AG08395 (cell line): ENCODE results near the gene FAM120AOS.

ENCODE experiments used
- DNase-seq: peaks from one replicate; pipeline ENCODE4 v3.0.0; 2012; ENCODE audit warnings: mixed read lengths, low spot score

FAM120AOS gene

DNA sequence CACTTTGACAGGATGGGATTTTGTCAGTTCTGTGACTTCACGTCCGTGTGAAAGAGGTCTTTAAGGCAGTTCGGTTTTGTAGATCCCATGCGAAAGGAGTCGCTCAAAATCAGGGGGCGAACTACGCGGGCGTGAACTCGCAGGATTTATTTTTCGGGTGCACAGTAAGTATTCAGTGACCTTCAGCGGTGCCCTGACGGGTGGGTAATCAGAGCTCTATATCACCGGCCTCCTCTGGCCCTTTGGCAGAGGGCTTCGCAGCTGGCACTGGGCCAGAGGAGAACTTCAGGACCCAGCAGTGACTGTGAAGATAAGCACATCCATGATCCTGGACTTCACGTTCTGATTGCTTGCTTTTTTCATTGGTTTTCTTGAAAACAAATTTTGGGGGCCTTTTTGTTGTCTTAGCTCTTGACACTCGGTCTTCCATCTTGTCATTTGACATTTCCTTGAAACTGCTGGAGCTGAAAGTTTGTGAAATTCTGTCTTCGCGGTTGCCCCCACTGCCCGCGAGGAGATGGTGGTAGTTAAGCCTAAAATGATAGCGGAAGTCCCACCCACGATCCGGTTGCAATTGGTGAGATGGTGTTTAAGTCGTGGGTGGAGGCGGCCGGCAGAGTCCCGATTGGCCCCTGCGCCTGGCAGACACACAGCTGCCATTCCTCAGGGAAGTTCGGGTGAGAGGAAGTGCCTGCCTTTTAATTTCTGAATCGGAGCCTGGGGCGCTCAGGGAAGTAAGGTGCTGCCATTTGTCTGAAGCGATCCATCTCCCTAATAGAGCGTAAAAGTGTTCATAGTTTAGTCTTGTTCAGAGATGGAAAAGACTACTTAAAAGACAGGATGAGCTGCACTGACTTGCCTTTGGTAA, at the start of gene FAM120AOS:
FAM120AOS (minus strand) TSS at position 535 of the 868 bp plus-strand sequence. CDS start 872 bp downstream, outside the sequence.
- DNase-seq, result peak; percentile 94

DNA sequence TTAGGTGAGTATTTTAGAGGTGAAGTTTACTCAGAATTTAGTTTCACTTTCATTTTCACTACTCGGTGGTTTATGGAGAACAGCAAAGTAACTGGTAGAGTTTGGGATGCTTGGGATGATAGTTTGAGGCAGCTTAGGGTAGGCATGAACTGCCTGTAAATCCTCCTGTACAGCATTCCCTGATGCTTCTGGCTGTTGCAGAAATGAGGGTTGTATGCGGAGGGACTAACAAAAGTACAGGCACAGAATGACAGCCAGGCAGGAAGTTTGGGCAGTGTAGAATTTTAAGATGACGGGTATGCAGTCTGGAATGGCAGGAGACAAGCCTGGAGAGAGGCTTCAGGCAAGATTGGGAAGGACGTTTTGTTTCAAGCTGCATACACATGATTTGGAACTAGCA, 48.0 kb upstream of the FAM120AOS start:
- peak; percentile 67 for DNase-seq

DNA sequence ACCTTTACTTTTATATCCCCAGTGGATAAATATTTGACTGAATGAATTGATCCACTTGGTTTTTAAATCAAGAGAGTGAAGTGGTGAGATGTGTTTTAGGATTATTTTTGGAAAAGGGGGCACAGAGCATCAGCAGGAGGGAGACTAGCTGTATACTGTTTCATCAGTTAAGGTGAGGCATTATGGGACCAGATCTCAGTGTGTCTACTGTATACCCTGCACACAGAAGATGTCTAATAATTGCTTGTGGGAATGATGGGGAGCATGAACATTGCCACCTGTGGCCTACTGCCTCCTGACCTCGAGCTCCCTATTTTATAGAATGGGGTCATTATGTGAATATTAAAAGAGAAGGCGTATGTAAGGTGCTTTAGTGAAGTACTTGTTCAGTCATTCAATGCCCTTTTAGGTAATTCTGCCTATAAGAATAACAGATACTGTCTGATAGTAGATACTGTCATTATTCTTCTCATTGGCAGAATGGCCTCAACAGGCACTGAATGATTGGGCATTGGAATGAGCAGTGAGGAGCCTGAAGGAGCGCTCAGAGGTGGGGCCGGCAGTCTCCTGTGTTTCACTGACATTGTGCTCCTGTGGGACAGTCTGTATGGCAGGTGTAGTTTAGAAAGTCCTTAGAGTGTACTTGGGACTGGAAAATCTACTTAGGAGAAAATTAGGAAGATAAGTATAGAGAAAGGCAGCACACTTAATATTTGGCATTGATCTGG, 47.4 kb upstream of the FAM120AOS start:
- no peak for DNase-seq

DNA sequence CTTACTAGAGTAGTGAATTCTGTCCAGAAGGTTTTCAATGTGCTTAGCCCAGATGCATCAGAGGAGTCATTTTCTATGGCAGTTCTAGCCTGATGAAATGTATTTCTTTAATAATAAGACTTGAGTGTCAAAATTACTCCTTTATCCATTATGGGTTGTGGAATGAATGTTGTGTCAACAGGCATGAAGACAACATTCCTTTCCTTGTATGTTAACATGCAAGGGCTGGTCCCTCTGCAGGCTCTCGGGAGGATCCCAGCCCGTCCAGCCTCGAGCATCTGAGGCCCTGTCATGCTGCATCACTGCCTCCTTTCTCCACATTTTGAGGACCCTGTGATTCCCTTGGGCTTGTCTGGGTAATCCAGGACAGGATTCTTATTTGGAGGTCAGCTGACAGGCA, 42.9 kb upstream of the FAM120AOS start:
- DNase-seq, result no peak

DNA sequence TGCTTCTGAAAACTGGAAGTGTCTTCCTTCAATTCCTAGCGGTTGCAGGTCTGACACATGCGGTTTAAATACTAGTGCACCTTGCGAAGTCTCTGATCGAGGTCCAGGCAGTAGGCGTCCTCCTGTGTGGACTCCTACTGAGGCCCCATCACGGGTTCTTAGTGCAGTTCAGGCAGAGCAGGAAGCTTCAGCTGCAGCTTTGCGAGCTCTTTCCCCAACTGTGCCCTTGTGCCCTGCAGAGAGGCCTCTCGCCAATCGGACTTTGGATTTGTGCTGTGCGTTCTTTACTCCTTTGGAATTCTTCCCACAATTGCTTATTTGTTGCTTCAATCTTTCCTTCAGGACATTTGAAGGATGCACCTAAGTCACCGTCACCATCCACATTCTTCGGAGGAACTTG, 40.6 kb upstream of the FAM120AOS start:
- no peak for DNase-seq

DNA sequence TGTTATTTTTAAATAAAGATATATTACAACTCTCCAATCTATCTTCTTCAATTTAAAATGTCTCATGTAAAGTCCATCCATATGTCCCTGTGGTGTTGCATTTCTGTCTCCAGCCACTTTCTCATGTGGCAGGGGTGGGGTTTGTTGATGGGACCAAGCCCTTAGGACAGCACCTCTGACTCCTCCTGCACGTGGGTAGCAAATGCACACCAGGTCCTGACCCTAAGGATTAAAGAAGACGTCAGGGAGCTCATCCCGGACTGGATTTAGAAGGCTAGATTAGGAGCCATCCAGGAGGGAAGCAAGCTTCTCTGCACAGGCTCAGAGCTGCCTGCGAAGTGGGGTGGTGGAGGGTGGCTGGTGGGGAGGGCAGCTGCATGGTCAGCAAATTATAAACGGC, 38.9 kb upstream of the FAM120AOS start:
- no peak for DNase-seq

DNA sequence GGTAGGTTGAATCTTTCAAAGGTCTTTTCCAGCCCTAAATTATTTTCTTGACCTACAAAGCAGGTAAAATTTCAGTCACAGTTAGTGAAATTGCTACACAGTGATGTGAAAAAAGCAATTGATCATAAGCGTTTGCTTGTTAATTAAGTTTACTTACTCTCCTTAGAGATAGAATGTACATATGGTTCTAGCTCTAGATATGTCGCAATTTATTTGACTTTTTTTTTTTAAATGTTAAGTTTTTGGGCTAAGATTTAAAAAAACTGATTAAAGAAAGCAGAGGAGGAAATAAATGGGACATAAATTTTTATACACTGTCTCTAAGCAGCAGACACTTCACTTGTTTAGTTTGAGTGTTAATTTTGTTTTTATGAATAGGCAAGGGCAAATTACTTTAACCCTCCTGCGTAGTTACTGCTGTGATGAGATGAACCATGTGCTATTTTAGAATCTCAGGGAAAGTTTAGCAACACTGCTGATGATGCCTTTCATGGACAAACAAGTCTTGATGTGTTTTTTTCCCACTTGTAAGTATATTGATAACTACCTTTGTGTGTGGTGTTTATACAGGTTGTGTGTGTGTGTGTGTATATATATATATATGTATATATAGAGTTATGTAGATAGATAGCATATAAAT, 38.3 kb upstream of the FAM120AOS start:
- no peak for DNase-seq

DNA sequence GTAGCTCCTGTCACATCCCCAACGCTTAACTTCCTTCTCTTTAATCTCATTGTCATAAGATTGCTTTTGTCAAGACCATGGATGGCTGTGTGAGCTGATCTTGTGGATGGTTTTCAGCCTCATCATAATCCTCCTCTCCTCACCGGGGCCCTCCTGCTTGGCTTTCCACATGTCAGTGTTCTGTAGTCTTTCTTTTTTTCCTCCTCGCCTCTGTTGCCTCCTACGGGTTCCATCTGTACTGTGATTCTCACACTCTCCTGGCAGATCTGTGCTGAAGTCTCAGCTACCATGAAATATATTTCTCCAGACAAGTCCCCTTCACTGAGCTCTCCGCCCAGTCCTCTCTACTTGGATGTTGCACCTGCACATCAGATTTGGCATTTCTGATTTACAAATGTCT, 34.9 kb upstream of the FAM120AOS start:
- no peak for DNase-seq

DNA sequence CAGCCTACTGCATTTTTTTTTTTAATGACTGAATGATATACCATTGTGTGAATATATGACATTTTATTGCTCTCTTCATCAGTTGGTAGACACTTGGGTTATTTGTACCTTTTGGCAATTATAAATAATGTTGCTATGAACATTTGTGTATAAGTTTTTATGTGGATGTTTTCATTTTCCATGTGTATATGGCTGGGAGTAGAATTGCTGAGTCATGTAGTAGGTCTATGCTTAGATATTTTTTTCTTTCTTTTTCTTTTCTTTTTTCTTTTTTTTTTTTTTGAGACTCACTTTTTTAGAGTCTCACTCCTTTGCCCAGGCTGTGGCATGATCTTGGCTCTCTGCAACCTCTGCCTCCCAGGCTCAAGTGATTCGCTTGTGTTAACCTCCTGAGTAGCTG, 32.9 kb upstream of the FAM120AOS start:
- DNase-seq, result no peak

DNA sequence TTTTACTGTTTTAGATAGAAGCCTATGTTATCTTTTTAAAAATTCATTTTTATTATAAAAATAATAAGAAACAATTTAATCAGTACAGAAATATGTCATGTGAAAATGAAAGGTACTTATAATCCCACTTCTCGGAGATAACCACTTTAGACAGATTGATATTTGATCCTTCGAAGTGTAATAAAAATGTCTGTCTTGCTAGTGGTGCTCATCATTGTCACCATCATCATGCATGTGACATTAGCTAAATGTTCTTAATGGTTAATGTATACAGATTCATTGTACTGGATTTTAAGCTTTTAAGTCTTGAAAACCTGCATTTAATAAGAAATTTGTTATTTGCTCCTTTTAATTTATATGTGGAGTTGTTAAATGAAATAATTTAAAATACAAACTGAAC, 30.1 kb upstream of the FAM120AOS start:
- no peak for DNase-seq

DNA sequence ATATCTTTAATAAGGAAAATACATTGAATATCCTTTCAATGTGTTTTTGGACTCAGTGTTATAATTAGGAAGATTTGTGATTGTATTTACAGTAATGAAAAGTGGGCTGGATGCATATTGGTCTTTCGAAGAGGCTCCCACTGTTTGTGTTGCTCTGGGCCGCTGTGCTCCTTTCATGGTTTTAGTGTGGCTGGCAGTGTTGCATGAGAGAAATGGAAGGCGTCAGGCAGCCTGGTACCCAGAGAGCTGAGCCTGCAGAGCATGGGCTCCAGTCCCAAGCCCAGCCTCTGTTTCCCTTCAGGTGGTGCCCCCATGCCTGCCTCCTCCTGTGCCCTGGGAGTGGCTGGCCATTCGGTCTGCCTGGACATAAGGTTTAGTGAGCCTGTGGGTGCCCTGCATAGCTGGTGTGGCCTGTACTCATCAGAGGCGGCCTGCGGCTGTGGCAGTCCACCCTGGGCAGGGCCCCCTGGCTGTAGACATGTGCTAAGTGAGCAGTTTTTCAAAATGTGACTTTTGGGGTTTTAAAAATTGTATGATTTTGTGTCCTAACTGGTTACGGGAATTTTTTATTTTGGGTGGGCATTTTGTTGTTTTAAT, 27.4 kb upstream of the FAM120AOS start:
- DNase-seq, result no peak

DNA sequence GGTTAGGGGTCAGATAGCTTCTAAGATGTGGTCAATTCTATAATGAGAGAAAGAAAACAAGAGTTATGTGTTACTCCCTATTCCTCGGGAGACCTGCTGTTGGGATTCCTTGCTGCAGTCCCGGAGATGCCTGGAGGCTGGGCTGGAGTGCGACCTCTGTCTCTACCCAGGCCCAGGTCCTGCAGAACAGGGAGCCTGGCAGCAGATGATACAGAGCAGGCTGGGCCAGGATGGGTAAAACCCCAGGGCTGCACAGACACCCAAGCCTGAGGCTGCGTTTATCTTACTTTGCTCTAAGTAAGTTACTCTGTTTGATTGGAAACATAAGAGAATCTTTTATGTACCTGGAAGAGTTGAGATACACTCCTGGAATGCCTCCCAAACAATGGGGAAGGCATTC, 26.9 kb upstream of the FAM120AOS start:
- DNase-seq, result no peak

DNA sequence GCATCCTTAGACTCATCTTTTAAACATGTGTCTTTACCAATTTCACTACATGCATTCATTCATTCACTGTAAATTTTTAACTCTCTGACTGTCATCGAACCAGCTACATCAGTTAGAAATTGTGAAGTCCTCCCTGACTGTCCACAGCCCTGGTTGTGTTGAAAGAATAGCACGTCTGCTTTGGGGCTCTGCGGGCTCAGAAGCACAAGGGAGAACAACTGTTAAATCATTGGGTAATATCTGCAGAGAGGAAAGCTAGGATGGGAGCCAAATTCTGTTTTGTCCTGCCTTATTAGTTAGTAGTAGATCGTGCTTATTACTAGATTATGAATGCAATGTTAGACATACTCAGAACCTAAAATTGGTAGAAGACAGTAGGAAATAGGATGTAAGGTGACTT, 26.3 kb upstream of the FAM120AOS start:
- peak; percentile 39 for DNase-seq

DNA sequence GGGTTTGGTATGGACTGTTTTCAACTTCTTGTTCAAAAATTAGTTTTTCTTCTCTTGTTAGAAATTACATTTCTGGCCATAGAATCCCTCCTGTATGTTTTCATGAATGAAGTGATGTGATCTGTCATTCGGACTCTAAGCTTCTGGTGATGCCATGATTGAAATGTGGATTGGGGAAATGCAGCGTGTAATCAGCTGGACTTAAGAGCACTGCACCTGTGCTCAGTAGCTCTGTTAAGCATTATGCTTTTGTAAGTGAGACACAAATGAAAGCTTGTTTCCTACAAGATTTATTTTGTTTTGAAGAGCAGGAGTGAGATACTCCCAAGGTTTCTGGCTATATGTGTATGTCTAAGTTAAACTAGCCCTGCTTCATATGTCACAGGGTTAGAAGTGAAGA, 24.0 kb upstream of the FAM120AOS start:
- DNase-seq, result no peak

DNA sequence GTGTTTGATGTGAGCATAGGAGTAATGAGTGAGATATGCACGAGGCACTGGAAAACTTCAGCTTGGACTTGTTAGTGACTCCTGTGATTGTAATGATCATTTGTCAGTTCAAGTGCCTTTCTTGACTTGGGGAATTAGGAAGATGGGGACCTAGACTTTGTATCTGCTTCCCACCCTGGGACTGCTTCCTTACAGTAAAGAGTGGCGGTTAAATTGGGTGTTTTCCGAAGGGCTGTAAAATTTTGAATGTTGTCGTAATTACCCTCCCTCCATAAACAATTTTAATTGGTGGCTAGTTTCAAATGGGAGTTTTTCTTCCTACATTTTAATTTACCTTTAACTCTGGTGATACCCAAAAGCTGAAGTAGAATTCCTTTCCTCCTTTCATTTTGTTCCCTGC, 23.5 kb upstream of the FAM120AOS start:
- DNase-seq, result no peak

DNA sequence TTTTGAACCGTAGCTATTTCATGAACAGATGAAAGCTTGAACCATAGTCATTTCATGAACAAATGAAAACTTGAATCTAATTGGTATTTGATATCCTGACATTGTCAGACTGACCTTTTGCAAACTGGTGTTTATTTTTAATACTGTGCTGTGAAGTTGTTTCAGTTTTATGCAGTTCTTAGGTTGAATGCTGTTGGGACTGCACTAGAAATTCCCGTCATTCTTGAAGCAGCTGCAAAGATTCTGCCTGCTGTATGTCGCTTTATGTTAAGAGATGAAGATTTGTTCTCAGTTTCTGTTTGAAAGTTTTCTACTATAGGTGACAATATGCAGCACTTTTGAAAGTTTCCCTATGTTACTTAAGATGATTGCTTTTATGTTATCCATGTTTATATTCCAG, 22.5 kb upstream of the FAM120AOS start:
- DNase-seq, result no peak

DNA sequence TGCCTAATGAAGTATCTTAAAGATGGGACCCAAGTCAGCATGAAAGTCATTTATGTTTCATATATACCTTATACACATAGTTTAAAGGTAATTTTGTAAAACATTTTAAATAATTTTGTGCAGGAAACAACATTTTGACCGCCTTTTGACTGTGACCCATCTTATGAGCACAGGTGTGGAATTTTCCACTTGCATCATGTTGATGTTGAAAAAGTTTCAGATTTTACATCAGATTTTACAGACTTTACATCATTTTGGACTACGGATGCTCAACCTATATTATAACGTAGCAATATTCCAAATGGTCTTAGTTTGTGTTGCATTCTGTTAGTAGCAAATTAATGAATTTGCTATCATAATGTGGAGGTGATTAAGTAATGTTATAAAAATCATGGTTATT, 21.7 kb upstream of the FAM120AOS start:
- no peak for DNase-seq

DNA sequence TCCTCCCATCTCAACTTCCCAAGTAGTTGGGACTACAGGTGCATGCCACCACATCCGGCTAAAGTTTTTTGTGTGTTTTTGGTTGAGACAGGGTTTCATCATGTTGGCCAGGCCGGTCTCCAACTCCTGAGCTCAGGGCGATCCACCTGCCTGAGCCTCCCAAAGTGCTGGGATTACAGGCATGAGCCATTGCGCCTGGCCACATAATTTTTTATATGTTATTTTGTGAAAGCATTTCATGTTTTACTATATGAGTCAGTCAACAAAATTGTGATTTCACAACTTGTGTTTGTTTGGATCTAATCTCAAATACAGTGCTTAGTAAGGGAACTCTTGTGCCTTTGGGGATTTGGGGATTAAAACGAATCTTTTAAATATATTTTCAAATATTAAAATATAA, 20.0 kb upstream of the FAM120AOS start:
- DNase-seq, result peak; percentile 38

DNA sequence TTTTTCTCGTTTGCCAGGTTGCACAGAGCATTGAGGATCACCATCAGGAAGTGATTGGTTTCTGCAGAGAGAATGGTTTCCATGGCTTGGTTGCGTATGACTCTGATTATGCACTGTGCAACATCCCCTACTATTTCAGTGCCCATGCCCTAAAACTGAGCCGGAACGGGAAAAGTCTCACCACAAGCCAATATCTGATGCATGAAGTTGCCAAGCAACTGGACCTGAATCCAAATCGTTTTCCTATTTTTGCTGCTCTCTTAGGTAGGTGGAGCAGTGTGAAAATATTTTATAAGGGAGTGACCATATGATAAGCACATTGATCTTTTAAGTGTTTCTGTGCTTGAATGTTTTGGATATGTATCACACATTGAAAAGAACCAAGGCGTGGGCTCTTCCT, 17.7 kb upstream of the FAM120AOS start:
- peak; percentile 44 for DNase-seq

DNA sequence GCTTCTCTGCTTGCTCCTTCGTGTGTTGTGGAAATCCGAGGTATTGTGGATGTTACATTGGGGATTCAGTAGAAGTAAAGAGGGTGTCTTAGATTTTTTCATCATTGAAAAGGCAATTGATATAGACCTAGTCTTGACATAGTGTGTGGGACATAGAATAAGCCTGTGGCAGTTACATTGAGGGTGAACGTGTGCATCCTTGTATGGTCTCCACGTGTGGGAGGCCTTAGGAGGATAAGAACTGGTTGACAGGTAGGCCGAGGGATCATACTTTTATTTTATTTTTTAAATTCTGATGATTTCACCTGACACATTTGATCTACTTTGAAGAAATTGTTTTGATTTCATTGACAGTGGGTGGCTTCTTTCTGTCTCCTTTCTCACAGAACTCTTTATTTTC, 17.0 kb upstream of the FAM120AOS start:
- no peak for DNase-seq

DNA sequence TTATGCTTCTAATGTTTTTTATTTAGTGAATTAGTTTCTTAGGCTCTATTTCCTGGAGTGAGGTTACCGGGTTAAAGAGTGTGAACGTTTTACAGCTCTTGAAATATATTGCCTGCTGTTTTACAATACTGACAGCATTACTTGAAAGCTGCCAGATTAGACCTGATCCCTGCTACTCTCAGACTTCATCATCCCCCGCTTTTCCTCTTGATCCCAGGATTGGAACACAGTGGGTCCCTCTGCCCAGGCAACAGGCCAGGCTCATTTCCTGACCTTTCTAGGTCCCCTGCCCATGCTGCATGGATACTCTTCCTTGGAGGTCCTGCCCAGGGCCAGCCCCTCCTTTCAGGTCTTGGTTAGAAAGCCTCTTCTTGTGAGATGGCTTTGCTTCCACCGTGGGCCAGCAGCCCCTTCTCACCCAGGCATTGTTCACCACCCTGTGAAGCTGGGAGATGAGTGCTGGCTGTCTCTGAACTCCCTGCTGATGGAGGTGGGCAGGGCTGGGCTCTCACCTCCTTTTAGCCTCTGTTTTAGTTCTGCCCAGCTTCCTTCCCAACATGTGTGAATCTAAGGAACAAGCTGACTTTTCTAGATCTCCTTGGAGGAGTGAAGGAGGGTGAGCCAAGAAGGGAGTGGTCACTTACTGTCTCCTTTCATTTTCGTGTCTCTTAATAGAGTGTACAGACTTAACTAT, 15.5 kb upstream of the FAM120AOS start:
- DNase-seq, result peak; percentile 74

DNA sequence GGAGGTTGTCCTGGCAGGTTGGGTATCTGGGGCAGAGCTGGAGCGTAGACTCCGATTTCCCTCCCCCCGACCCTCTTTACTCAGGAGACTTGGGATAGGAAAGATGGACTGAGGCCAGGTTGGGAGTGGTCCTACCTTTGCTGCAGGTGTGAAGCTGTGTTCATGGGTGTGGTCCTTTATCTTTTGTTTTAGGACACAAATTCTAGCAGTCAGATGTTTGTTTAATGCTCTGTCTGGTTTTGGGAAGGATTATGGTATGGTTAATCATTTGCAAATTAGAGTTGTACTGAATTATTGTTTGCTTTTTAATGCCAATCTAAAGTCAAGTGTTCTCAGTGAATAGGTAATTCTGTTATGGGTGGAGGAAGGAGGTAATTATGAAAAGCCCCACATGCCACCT, 14.1 kb upstream of the FAM120AOS start:
- no peak for DNase-seq
